HepG2 (cell line): ENCODE results near the gene GSTM4.

Experiments
- CCDC6 ChIP-seq: sonication (generic); formaldehyde crosslinking; IDR thresholded peaks from 2 replicates; pipeline ENCODE4 v1.8.1; 2022; ENCODE audit warnings: mild to moderate bottlenecking, missing genetic modification reagents, moderate library complexity
- JUN ChIP-seq: sonication (generic); formaldehyde crosslinking; IDR thresholded peaks from 2 replicates; pipeline ENCODE4 v1.4.0; 2020; ENCODE audit warnings: mild to moderate bottlenecking, missing genetic modification reagents
- JUNB ChIP-seq: sonication (generic); formaldehyde crosslinking; IDR thresholded peaks from 2 replicates; pipeline ENCODE4 v1.8.0; 2022; ENCODE audit warnings: missing genetic modification reagents, mild to moderate bottlenecking, borderline replicate concordance
- POLR2A ChIP-seq, 2 experiments: IDR thresholded peaks; 2 replicates each; pipeline ENCODE4 v1.6.1; 2011; ENCODE audit warnings: low read depth in 2 of 2, low read length in 2 of 2, mild to moderate bottlenecking in 1 of 2, moderate library complexity in 1 of 2; ENCODE audit not compliant: insufficient read depth in 1 of 2
- SMC3 ChIP-seq: IDR thresholded peaks from 2 replicates; pipeline ENCODE4 v1.6.1; 2011; ENCODE audit warnings: low read length, improper control_type of control experiment
- ZFP36 ChIP-seq: fragments of 150-350 bp; IDR thresholded peaks from 2 replicates; pipeline ENCODE4 v1.6.1; 2018; ENCODE audit warnings: borderline replicate concordance, low read length, low read depth; ENCODE audit not compliant: partially characterized antibody
- ZNF572 ChIP-seq: sonication (generic); formaldehyde crosslinking; IDR thresholded peaks from 2 replicates; pipeline ENCODE4 v1.5.1; 2020; ENCODE audit warnings: mild to moderate bottlenecking, missing genetic modification reagents
- TF ChIP-seq, protein P1 (sequence below): IDR thresholded peaks from 2 replicates; pipeline ENCODE4 v1.6.1; 2016; ENCODE audit warnings: low read depth, control low read depth
- TF ChIP-seq, protein P2 (sequence below): sonication (generic); formaldehyde crosslinking; IDR thresholded peaks from 2 replicates; pipeline ENCODE4 v1.5.0; 2020; ENCODE audit warnings: mild to moderate bottlenecking, missing genetic modification reagents, moderate library complexity

DNA sequence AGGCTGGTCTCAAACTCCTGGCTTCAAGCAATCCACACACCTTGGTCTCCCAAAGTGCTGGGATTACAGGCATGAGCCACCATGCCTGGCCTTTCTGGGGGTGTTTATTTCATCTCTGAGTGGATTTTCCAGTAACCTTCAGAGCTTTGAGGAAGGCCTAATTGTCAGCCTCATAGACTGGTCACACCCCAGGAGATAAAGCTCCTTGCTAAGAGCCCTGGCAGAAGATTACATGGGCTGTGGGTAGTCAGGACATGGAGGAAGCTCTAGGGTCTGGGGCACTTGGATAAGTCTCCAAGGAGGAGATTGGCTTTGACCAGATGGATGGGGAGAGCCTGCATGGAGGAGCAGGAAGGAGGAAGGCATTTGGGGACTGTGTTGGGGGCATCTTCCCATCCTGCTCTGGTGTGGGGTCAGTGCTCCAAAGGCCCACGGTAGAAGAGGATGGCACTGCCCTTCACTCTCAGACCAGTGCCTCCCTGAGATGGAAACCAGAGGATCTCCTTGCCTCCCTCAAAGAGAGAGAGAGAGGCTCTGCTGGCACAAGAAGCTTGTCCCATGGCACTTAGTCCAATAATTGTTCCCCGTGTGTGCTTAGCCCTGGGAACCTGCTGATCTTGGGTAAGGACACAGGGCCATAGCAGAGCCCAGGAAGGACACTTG is 14.7 kb upstream of the GSTM4 start:
- TF ChIP-seq JUN (CRISPR knock-in tag) (no peak), POLR2A (IDR thresholded peaks at IDR 0.05; ENCODE audit: insufficient read depth in 1 of 2, low read depth in 2 of 2, low read length in 2 of 2) (no peak), ZNF572 (no peak), ZFP36 (no peak), JUNB (CRISPR knock-in tag) (no peak), SMC3 (no peak), CCDC6 (CRISPR knock-in tag) (no peak)
- TF ChIP-seq, protein P1, sequence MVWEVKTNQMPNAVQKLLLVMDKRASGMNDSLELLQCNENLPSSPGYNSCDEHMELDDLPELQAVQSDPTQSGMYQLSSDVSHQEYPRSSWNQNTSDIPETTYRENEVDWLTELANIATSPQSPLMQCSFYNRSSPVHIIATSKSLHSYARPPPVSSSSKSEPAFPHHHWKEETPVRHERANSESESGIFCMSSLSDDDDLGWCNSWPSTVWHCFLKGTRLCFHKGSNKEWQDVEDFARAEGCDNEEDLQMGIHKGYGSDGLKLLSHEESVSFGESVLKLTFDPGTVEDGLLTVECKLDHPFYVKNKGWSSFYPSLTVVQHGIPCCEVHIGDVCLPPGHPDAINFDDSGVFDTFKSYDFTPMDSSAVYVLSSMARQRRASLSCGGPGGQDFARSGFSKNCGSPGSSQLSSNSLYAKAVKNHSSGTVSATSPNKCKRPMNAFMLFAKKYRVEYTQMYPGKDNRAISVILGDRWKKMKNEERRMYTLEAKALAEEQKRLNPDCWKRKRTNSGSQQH = no peak
- TF ChIP-seq, protein P2, sequence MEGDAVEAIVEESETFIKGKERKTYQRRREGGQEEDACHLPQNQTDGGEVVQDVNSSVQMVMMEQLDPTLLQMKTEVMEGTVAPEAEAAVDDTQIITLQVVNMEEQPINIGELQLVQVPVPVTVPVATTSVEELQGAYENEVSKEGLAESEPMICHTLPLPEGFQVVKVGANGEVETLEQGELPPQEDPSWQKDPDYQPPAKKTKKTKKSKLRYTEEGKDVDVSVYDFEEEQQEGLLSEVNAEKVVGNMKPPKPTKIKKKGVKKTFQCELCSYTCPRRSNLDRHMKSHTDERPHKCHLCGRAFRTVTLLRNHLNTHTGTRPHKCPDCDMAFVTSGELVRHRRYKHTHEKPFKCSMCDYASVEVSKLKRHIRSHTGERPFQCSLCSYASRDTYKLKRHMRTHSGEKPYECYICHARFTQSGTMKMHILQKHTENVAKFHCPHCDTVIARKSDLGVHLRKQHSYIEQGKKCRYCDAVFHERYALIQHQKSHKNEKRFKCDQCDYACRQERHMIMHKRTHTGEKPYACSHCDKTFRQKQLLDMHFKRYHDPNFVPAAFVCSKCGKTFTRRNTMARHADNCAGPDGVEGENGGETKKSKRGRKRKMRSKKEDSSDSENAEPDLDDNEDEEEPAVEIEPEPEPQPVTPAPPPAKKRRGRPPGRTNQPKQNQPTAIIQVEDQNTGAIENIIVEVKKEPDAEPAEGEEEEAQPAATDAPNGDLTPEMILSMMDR (CRISPR knock-in tag) = no peak
